ENCODE data around the gene CTXN1.
"Not testable (repeated sequence)": the region's sequence is repeated elsewhere in the genome, so short reads cannot be mapped to it uniquely, and the experiment has no call there.

The CTXN1 gene

GRCh38 chr19:7900401-7900870, 25.5 kb downstream of the CTXN1 start:
- DNase-seq (ENCODE audit: low read depth) = no peak

GRCh38 chr19:7899751-7900378, 26.1 kb downstream of the CTXN1 start:
- no peak for DNase-seq (ENCODE audit: low read depth)

- DNase-seq (ENCODE audit: low read depth) = no peak
Observed at GRCh38 chr19:7898967-7899366, 27.0 kb downstream of the CTXN1 start.

GRCh38 chr19:7897292-7897691, 28.6 kb downstream of the CTXN1 start:
- DNase-seq (ENCODE audit: low read depth) = no peak

GRCh38 chr19:7895565-7895964, 30.4 kb downstream of the CTXN1 start:
- DNase-seq (ENCODE audit: low read depth) = no peak

- DNase-seq (ENCODE audit: low read depth) = no peak
Observed at GRCh38 chr19:7894612-7895309, 31.2 kb downstream of the CTXN1 start.

- DNase-seq (ENCODE audit: low read depth) = not testable (repeated sequence)
Observed at GRCh38 chr19:7893362-7894101, 32.4 kb downstream of the CTXN1 start.

GRCh38 chr19:7888826-7889217, 37.1 kb downstream of the CTXN1 start:
- DNase-seq (ENCODE audit: low read depth) = no peak

- no peak for DNase-seq (ENCODE audit: low read depth)
Observed at GRCh38 chr19:7888145-7888825, 37.6 kb downstream of the CTXN1 start, which contains the start of gene LRRC8E. Gene LRRC8E, plus strand, starts transcription at chr19:7888510. Its CDS starts 7,094 bp downstream, at chr19:7895604.

- no peak for DNase-seq (ENCODE audit: low read depth)
Observed at GRCh38 chr19:7887408-7888144, 38.4 kb downstream of the CTXN1 start.

- DNase-seq (ENCODE audit: low read depth) = no peak
Observed at GRCh38 chr19:7885818-7886217, 40.1 kb downstream of the CTXN1 start.

- no peak for DNase-seq (ENCODE audit: low read depth)
Observed at GRCh38 chr19:7883796-7884570, 42.0 kb downstream of the CTXN1 start.

- no peak for DNase-seq (ENCODE audit: low read depth)
Observed at GRCh38 chr19:7883105-7883504, 42.8 kb downstream of the CTXN1 start.

GRCh38 chr19:7881910-7882309, 44.0 kb downstream of the CTXN1 start:
- DNase-seq (ENCODE audit: low read depth) = no peak

GRCh38 chr19:7879836-7880235, 46.1 kb downstream of the CTXN1 start:
- no peak for DNase-seq (ENCODE audit: low read depth)

- DNase-seq (ENCODE audit: low read depth) = no peak
Observed at GRCh38 chr19:7879111-7879807, 46.7 kb downstream of the CTXN1 start.

- DNase-seq (ENCODE audit: low read depth) = no peak
Observed at GRCh38 chr19:7877249-7877836, 48.6 kb downstream of the CTXN1 start.

GRCh38 chr19:7874897-7875273, 51.0 kb downstream of the CTXN1 start:
- DNase-seq (ENCODE audit: low read depth) = no peak

Measured in stimulated activated CD8-positive, alpha-beta memory T cell treated with anti-CD3 and anti-CD28 coated beads, Interleukin-4, amount 100 ng/mL, for 24 hours (primary cell).